Articular chondrocyte of knee joint (primary cell): ENCODE data around the gene ZNF329. TPM values are rescaled to one million over a fixed set of nuclear protein-coding genes. Genes with fewer than 3 reads are reported as not detected.

ENCODE experiments used
- total RNA-seq: library from RNA; depleted of rRNA; stranded (reverse); fragments of >200 nt; gene quantifications from 2 replicates; pipeline ENCODE4 v1.2.3, GENCODE V29; 2012

Gene ZNF329
- total RNA-seq: 11.4 and 16.0 TPM in 2 replicates

DNA sequence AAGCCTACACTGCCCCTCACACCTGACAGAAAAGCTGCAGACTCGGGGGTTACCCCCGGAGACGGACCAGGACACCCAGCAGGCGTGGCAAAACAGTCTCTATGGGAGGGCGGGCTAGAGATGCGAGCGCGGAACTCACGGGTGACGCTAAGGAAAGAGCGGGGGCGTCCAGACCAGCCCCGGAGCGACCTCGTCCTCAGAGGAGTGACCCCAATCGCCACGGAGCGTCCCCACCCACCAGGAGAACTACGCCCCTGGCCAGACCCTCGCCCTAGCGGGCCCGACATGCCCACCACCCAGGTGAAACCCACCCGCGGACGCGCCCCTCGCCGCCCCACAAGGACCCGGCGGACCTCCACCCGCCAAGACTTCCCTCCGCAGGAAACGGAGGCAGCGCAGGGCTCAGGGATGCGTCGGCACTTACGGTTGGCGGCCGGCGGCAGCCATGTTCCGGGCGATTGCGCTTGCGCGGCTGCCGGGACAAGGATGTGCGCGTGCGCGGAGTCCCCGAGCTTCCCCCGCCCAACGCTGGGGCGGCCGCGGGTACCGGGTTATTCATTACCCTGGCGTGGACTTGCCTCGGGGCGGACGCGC is at the start of gene ZNF329:
TSS of gene ZNF329 (minus strand) at position 462 of the 594 bp plus-strand sequence. CDS start 21,286 bp downstream, outside the sequence.

DNA sequence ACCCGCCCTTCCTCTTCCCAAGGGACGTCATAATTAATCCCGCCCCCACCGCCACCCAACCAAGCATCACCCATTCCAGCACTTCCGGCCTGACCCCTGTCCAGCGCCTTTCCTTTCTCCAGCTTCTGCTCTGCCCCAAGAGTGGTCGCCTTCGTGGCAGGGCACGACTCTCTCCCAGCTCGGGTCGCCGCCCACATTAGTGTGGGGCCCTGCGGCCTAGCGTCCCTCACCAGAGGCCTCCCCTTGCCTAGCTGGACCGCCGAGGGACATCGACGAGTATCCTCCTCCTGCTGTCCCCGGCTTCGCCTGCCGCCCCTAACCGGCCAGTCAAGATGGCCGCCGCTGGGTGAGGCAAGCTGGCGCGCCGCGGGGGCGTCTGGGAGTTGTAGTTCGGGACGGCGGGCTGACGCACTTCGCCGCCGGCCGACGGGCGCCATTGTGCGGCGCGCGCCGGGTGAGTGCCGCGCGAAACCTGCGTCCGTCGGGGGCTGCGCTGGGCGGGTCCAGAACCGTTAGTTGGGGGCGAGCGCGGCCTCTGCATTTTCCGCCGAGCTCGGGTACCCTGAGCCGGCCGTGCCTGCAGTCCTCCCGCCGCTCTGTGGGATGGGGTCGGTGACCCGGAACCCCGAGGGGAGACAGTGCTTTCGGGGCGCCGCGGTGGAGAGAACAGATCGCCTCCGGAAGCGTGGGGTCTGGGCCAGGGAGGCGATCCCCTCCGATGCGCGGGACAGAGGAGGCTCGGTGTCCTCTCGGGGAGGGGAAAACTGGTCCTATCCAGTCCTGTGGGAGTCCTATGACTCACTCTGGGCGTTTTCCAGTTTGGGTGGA is 32.6 kb upstream of the ZNF329 start, which contains the start of gene ZNF274:
TSS of gene ZNF274 (plus strand) at position 73 of the 828 bp plus-strand sequence. CDS start 905 bp downstream, outside the sequence.

DNA sequence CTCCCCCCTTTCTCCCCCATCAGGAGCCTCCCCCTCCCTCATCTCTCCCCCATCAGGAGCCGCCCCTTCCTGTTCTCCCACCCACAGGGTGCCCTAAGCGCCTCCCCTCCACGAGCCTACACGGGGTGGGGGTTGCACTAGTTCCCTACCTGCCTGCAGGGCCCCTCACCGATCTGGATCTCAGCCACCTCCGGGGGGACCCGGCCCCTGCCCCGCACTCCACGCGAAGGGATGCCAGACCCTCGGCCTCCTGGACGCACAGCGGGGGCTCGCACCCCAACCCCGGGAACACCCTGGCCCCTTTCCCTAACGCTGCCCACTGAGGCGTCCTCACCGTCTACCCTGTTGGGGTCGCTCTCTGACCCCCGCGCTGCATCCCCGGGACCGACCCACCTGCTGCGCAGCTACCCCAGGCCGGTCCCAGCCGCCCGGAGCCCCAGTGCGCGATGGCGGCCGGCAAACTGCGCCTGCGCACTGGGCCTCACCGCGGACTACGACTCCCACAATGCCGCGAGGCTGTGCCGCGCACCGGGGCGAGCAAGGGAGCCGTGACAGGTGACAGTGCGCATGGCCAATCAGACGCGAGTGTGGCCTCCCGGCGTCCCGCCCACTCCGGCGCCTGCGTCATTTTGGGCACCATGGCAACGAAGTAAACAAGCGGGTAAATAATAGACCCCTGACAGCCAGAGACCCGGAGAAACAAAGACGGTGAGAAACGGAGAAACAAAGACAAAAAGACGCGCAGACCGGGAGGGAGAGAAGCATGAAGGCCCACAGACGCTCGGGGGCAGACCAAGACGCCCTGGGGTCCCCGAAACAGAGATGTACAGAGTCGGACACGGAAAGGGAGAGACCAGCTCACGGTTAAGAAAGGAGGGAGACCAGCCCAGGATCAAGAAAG is 52.6 kb downstream of the ZNF329 start, which contains the start of gene ZSCAN18:
TSS of gene ZSCAN18 (minus strand) at position 451 of the 901 bp plus-strand sequence. CDS start 7,964 bp downstream, outside the sequence.

Other genes starting within 250 kb of the ZNF329 start
- 16.7 and 22.6 TPM in 2 replicates for gene ZNF417, start 234.2 kb downstream of the ZNF329 start, total RNA-seq
- gene ZNF418, start 215.4 kb downstream of the ZNF329 start, total RNA-seq: 6.8 and 7.3 TPM in 2 replicates
- 5.5 and 7.4 TPM in 2 replicates for gene ZNF256, start 203.1 kb downstream of the ZNF329 start, total RNA-seq
- gene C19orf18, start 176.3 kb downstream of the ZNF329 start, total RNA-seq: 0.65 TPM in 1 of 2 replicates, not detected in the other
- gene ZNF606, start 148.0 kb downstream of the ZNF329 start, total RNA-seq: 19.3 and 22.1 TPM in 2 replicates
- gene ZSCAN1, start 116.8 kb downstream of the ZNF329 start, total RNA-seq: 0.11 TPM in 1 of 2 replicates, not detected in the other
- gene ZNF135, start 91.5 kb downstream of the ZNF329 start, total RNA-seq: 5.2 and 8.9 TPM in 2 replicates
- 34.4 and 40.2 TPM in 2 replicates for gene ZSCAN18, start 52.6 kb downstream of the ZNF329 start, total RNA-seq
- 9.5 and 14.5 TPM in 2 replicates for gene ZNF274, start 32.3 kb upstream of the ZNF329 start, total RNA-seq
- 25.7 and 41.0 TPM in 2 replicates for gene ZNF544, start 78.1 kb upstream of the ZNF329 start, total RNA-seq
- 6.0 and 6.5 TPM in 2 replicates for gene ZNF8, start 128.2 kb upstream of the ZNF329 start, total RNA-seq
- 25.9 and 36.6 TPM in 2 replicates for gene ERVK3-1, start 154.6 kb upstream of the ZNF329 start, total RNA-seq
- 2.5 and 3.2 TPM in 2 replicates for gene ZSCAN22, start 176.2 kb upstream of the ZNF329 start, total RNA-seq
- 0.65 and 1.5 TPM in 2 replicates for gene A1BG, start 202.7 kb upstream of the ZNF329 start, total RNA-seq
- 0.78 and 1.5 TPM in 2 replicates for gene ZNF497, start 212.0 kb upstream of the ZNF329 start, total RNA-seq
- gene ZNF837, start 230.2 kb upstream of the ZNF329 start, total RNA-seq: 2.2 and 2.7 TPM in 2 replicates
- 995 and 1,127 TPM in 2 replicates for gene RPS5, start 236.5 kb upstream of the ZNF329 start, total RNA-seq
- gene RNF225, start 244.9 kb upstream of the ZNF329 start, total RNA-seq: 0.13 TPM in 1 of 2 replicates, not detected in the other